HG03457 (cell line): ENCODE data around the gene EGR1.
A peak's percentile ranks its signal among the peaks of the same experiment; 100 is the strongest.

ENCODE experiments used
- ATAC-seq: cut with Tn5 transposase; IDR thresholded peaks from one replicate; pipeline ENCODE4 v1.9.1; 2021; ENCODE audit warnings: moderate number of reproducible peaks; ENCODE audit not compliant: unreplicated experiment

The EGR1 gene

DNA sequence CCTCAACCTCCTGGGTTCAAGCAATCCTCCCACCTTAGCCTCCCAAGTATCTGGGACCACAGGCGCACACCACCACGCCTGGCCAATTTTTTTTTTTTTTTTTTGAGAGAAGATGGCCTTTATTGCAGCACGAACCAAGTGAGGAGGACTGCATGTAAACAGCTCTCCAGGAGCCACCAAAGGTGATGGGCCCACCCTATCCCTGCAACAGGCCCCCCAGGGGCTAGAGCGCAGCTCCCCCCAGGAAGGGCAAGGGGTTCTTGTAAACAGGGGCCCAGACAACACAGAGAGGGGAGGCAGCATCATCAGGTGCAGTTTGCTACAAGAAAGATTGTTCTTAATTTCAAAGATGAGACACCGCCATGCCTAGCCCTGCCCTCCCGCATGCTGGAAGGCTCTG, 12.6 kb upstream of the EGR1 start:
- no peak for ATAC-seq

DNA sequence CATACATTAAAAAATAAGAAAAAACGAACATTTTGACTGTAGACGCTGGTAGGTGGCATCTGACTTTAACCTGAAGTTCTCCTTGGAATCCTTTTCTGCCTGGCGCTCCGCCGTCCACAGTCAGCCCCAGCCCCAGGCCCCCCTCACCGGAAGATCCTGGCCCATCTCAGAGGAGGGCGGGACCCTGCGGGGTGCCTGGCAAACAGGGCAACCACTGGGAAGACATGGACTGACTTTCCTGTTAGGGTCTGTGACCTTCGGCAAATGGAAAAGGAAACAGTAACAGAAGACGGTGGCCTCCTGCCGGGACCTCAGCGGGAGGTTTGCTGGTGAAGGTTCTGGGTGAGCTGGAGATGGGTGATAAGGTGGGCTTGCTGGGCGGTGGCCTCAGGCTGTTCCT, 11.7 kb upstream of the EGR1 start:
- ATAC-seq: no peak

DNA sequence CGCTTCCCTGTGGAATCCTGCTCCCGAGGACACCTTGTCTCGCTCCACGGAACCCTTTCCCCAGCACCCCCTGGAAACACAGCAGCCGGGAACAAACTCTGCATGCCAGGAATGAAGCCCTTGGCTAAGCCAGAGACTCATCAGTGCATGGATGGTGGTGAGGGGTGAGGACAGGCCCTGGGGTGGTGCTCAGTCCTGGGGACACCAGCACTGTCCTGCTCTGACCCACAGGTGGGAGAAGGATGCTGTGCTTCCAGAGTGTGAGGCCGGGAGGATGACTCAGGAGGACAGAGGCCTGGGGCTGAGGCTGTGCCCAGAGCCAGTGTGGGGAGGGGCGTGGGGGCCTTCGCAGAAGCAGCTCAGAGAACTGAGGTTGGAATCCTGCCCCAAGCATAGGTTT, 11.2 kb upstream of the EGR1 start:
- no peak for ATAC-seq

DNA sequence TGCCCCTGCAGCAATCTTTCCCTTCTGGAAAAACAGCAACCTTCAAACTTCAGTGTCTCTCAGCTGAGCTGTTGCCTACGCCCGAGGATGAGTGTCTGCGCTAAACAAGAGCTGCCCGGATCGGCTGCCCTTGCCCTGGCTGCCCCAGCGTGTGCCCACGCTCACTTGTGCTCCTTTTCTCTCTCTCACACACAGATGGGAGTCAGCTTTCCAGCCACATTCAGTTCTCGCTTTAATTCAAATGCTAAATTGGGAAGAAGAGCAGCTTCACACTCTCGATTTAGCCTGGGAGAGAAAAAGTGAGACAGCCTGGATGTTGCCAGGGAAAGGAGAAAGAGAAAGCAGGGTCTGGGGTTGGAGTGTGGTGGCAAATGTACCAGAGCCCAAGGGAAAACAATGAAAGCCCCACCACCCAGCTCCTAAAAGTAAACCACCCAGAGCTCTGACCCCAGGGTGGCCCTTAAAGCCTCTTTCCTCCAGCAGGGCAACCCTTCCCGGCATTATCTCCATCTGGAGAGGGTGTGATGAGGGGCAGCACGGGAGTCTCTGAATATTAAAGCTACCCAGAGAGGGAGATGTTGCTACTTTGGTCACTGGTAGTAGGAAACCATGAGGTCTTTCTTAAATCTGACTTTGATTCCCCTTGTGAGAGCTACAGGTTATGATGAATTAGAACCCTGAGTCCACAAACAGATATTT, 9.9 kb upstream of the EGR1 start:
- no peak for ATAC-seq

DNA sequence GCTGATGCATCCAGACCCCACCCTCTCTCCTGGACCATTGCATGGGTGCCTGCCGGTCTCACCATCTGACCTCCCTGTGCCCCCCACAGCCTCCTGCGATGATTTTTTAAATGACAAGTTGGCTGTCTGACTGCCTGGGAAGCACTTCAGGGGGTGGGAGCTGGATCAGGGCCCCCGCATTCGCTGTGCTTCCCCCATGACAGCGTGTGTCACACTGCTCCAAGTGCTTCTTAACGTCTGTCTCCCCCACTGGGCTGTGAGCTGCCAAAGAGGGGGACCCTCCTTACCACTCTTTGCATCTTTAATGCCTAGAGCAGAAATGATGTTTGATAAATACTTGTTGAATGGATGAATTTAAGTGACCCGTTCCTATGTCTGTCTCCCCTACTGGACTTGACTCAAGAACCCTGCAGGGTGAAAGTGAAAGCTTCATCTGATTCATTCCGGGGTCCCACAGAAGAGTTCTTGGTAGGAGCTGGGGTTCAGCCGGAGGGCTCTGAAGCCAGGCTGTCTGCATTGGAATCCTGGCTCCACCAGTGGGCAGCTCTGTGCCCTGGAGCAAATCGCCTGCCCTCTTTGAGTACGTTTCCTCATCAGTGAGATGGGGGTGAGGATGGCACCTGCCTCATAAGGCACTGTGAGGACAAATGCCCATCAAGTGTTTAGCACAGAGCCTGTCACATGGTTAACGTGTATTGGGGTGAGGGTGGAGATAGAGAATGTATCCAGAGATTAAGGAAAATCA, 7.6 kb upstream of the EGR1 start:
- ATAC-seq: no peak

DNA sequence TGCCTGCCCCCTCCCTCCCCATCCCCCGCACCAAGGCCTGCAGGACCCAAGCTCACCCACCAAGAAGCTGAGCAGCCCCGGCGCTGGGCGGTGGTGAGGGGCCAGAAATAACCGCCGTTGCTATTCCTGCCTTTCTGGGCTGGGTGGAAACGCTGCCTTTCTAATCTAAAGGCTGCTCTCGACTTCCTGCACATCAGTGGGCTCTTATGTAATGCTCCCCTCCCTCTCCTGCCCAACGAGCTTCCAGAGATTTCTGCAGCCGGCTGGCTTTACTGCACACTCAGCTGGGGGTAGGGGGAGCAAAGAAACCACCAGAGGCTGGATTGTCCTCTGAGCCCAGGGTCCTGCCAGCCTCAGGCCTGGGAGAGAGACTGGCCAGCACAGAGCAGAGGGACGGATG, 6.9 kb upstream of the EGR1 start:
- ATAC-seq: no peak

DNA sequence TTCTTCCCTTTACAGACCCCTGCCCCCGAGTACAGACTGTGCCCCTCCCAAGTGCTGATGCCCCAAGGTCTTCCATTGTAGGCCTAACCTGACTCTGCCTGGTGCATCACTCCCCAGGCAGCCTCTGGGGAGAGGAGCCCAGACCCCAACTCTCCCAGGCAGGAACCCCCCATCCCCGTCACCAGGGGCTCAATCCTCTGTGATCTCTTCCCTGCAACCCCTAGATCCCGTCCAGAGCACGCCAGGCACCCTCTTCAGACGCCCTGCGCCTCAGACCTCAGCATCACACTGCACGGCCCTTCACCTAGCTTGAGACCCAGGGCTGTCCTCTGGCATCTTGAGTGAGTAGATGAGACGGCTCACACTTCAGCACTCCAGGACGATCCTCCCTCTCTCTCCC, 6.4 kb upstream of the EGR1 start:
- ATAC-seq: no peak

DNA sequence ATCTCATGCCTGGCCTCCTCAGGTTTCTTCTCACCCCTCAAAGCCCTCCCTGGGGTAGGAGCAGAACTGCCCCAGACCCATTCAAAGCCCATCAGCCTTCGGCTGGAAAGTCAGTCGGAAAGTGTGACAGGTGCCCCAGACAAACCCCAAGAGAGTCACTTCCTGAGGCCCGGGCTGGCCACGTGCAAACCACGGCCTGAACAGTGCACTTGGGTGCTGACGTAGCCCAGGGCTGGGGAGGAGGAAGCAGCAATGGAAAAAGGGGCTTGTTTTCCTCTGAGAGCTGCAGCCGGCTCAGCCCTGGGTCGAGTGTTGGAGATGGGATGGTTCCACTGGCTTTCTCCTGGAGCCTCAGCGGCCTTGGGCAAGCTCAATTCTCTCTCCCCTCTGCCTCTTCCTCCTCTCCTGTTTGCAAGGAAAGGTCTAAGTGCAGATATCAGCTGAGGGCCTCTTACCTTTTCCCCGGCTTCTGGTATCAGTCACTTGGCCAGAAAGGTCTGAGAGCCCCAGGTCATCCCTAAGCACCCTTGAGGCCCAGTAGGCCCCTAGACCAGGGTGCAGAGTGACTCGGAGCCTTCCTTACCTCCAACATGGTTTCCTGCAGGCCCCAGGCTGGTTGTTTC, 5.9 kb upstream of the EGR1 start:
- no peak for ATAC-seq

DNA sequence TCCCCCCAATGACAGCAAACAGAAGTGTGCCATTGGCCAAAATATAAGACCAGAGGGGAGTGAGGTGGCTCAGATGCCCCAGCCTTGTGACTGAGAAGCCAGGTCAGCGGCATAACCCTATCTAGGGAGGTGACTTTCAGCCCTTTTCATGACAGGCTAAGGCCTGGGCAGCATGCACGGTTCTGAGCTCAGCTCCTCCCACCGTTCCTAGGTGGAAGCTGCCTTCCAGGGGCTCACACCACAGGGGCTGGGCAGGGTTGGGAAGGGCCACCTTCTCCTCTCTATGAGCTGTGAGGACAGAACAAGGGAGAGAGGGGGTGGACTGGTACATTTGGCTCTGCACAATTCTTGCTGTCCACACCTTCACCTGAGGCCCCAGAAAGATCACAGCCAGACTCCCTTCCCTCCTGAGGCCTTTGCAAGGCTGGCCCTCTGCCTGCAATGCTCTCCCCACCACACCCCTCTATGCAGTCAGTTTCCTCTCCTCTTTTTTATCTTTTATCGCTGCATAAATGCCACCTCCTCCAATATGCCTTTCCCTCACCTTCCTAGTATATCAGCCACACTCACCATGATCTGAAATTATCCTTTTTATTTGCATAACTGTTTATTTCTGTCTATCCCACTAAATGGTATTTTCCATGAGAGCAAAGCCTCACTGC, 5.1 kb upstream of the EGR1 start:
- ATAC-seq: no peak

DNA sequence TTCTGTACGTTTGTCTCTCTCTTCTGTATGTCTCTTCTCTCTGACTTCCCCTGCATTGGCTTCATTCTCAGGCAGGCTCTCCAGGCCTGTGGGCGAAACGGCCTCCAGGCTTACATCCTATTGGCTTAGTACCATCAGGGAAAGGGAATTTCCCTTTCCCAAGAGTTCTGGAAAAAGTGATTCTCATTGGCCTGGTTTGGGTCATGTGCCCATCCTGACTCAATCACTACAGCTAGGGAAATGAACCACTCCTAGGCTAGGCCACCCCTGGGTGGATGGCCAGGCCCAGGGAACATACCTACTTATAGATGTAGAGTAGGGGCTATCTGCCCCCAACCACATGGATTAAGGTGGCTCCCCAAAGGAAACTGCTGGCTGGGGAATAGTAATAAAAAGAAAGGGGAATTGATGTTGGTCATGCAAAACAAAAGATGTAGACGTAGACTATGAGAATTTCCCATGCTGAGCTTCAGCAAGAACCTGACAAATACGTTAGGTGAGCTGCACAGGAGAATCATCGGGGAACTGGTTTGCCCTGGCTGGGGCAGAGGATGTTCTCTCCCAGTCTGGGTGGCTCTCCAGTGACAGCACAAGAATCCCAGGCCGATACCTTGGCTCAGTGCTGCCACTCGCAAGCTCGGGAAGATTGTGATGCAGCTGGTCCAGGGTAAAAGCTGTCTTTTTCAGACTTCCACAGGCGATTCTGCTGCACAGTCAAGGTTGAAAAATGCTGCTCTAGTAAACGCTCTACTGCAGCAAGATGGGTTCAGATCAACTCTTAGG, 3.7 kb upstream of the EGR1 start:
- no peak for ATAC-seq

DNA sequence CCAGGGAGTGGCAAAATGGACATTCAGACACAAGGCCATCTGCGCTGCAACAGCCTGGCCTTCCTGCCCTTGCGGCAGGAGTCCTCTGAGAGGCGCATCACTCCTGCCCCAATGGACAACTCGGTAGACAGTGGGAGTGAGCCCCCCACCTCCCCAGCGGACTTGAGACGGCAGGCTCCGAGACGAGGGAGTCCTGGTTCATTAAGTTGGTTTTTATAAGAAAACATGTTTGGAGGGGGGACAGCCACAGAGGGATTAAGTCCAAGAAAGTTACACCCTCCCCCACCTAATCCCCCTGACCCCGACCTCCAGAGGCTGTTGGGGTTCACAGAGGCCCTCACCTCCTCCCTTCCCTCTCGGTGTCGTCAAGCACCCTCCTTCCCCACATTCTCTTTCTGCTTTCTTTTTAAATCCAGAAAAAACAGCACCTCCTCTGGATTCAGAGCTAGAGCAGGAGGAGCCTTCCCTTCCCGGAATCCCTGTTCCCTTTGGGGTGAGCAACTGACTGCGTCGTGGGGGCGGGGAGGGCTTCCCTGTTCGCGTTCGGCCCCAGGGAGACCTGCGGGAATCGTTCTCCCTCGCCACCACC, 1.8 kb upstream of the EGR1 start:
- no peak for ATAC-seq

DNA sequence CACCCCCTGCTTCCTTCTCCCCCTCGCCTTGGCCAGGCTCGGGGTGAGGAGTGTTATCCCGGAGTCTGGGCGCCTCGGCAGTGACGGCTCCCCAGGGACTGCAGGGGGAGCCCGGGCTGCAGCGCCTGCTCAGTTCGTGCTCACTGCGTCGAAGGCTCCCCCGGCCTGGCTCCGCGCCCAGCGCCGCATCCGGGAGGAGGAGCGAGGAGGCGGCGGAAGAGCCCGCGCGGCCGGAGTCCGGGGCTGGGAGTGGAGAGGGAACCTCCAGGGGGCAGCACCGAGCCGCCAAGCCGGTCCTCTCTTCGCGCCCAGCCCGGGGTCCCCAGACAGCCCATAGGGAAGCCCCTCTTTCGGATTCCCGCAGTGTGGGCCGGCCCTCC, 1.3 kb upstream of the EGR1 start:
- peak; percentile 34 for ATAC-seq

DNA sequence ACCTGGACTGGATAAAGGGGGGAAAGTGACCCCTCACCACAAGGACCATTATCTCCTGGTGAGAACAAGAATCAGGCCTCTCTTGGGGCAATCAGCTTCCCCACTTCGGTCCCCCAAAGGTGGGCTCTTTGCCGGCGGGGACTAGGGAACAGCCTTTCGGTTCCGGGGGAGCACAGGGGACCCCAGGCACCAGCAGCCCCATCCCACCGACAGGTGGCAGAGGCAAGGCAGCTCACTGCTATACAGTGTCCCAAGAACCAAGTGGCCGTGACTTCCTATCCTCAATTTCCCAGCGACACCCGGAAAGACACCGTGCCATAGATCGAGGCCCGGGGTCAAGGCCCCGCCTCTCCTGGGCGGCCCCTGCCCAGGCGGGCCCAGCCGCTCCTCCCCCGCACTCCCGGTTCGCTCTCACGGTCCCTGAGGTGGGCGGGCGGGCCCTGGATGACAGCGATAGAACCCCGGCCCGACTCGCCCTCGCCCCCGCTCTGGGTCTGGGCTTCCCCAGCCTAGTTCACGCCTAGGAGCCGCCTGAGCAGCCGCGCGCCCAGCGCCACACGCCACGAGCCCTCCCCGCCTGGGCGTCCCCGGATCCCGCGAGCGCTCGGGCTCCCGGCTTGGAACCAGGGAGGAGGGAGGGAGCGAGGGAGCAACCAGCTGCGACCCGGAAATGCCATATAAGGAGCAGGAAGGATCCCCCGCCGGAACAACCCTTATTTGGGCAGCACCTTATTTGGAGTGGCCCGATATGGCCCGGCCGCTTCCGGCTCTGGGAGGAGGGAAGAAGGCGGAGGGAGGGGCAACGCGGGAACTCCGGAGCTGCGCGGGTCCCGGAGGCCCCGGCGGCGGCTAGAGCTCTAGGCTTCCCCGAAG, 655 bp upstream of the EGR1 start:
- ATAC-seq: peak; percentile 63

DNA sequence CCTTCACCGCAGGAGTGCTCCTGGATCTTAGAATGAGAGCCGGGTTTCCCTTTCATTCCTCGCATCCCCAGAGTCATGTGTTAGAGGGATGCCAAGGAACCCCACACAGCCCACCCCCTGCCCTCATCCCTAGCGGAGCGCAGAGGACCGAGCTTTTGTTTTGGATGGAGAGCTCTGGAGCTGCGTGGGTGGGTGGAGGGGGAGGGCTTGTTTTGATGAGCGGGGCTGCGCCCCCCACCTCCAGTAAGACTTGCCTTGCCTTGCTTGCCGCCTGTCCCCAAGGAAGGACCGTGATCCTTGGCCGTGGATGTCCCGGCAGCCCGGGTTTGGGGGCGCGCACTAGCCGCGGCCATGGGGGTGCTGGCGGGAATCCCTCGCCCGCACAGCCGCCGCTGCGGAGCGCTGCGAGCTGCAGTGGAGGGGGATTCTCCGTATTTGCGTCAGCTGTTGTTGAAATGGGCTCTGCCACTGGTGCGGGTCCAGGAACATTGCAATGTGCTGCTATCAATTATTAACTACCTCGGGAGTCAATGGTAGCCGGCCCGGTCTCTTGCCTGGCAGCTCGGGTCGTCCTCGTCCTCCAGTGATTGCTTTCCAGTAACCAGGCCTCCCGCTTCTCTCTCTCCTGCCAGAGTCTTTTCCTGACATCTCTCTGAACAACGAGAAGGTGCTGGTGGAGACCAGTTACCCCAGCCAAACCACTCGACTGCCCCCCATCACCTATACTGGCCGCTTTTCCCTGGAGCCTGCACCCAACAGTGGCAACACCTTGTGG, 1.0 kb downstream of the EGR1 start:
- no peak for ATAC-seq

DNA sequence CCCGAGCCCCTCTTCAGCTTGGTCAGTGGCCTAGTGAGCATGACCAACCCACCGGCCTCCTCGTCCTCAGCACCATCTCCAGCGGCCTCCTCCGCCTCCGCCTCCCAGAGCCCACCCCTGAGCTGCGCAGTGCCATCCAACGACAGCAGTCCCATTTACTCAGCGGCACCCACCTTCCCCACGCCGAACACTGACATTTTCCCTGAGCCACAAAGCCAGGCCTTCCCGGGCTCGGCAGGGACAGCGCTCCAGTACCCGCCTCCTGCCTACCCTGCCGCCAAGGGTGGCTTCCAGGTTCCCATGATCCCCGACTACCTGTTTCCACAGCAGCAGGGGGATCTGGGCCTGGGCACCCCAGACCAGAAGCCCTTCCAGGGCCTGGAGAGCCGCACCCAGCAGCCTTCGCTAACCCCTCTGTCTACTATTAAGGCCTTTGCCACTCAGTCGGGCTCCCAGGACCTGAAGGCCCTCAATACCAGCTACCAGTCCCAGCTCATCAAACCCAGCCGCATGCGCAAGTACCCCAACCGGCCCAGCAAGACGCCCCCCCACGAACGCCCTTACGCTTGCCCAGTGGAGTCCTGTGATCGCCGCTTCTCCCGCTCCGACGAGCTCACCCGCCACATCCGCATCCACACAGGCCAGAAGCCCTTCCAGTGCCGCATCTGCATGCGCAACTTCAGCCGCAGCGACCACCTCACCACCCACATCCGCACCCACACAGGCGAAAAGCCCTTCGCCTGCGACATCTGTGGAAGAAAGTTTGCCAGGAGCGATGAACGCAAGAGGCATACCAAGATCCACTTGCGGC, 1.8 kb downstream of the EGR1 start:
- no peak for ATAC-seq

DNA sequence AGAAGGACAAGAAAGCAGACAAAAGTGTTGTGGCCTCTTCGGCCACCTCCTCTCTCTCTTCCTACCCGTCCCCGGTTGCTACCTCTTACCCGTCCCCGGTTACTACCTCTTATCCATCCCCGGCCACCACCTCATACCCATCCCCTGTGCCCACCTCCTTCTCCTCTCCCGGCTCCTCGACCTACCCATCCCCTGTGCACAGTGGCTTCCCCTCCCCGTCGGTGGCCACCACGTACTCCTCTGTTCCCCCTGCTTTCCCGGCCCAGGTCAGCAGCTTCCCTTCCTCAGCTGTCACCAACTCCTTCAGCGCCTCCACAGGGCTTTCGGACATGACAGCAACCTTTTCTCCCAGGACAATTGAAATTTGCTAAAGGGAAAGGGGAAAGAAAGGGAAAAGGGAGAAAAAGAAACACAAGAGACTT, 2.4 kb downstream of the EGR1 start:
- ATAC-seq: no peak

DNA sequence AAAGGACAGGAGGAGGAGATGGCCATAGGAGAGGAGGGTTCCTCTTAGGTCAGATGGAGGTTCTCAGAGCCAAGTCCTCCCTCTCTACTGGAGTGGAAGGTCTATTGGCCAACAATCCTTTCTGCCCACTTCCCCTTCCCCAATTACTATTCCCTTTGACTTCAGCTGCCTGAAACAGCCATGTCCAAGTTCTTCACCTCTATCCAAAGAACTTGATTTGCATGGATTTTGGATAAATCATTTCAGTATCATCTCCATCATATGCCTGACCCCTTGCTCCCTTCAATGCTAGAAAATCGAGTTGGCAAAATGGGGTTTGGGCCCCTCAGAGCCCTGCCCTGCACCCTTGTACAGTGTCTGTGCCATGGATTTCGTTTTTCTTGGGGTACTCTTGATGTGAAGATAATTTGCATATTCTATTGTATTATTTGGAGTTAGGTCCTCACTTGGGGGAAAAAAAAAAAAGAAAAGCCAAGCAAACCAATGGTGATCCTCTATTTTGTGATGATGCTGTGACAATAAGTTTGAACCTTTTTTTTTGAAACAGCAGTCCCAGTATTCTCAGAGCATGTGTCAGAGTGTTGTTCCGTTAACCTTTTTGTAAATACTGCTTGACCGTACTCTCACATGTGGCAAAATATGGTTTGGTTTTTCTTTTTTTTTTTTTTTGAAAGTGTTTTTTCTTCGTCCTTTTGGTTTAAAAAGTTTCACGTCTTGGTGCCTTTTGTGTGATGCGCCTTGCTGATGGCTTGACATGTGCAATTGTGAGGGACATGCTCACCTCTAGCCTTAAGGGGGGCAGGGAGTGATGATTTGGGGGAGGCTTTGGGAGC, 3.1 kb downstream of the EGR1 start:
- ATAC-seq: no peak
